Fibroblast of peridontal ligament (primary cell): ENCODE measurements around the gene MAN1A2.
"Not testable (repeated sequence)": the region's sequence is repeated elsewhere in the genome, so short reads cannot be mapped to it uniquely, and the experiment has no call there.

Experiments used
- DNase-seq: peaks from one replicate; pipeline ENCODE4 v3.0.0-alpha.2; 2010; ENCODE audit errors: extremely low read depth

Gene MAN1A2

GRCh38 chr1:117367046-117368025 is at the start of gene MAN1A2:
TSS of gene MAN1A2 (plus strand) at chr1:117367449. CDS start at chr1:117368184, 735 bp downstream.
- DNase-seq, result peak; percentile 55

GRCh38 chr1:117318011-117318410 is 49.2 kb upstream of the MAN1A2 start:
- DNase-seq, result no peak

DNA sequence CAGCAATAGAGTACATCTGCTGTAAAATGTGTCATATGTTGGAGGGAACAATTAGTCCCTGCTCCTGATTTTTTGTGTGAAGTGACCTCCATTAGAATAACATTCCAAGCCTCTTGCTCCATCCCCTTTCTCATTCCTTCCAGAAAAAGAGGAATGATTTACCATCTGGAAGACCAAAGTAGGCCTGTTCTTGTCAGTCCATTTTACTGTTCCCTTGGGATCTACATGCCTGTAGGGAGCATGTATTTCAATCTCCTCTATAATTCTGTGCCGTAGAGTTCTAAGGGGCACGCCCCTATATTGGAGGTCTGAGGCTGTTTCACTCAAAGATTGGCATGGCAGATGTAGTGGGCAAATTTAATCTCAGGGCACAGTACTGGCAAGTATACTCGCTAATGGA is 48.8 kb upstream of the MAN1A2 start:
- DNase-seq, result no peak

- no peak for DNase-seq
Measured at GRCh38 chr1:117320515-117320914, 46.7 kb upstream of the MAN1A2 start.

DNA sequence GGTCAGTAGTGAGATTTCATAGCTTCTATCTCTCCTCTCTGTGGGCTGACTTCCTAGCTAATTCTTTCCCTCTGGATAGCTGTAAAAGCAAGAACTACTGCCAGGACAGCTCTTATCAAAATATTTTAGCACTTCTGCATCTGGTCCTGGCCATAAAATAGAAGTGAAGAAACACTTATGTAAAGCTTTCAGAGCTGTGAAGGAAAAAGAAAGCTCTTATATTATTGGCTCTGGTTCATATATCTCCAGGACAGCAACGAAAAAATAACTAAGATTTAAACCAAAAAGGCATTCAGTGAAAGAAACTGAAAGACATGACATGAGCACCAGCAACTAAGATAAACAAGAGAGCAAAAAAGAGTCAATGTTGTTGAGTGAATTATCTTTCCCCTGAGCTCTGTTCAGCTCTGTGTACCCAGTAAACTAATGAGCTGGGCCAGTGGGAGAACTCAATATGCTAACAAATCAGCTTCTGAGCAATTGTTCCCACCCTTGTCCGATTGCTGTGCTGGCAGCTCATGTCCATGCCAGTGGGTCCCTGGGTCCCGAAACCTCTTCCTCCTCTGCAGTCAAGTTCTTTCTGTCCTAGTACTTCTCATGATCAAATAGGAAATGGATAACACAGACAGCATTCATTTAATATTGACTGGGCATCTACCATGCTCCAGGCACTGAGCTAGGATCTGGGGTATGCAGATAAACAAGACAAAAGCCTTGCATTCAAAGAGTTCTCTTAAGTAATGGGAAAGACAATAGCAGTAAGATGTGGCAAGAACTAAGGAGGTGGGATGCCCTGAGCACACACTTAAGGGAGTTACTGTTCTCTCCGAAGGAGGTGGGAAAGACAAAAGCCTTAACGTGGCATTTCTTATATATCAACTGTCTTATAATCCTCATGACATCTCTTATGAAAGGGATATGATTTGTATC is 45.3 kb upstream of the MAN1A2 start:
- no peak for DNase-seq

- no peak for DNase-seq
Measured at GRCh38 chr1:117324357-117324756, 42.9 kb upstream of the MAN1A2 start.

- not testable (repeated sequence) for DNase-seq
Measured at GRCh38 chr1:117326035-117326434, 41.2 kb upstream of the MAN1A2 start.

GRCh38 chr1:117327011-117327410 is 40.2 kb upstream of the MAN1A2 start:
- no peak for DNase-seq

DNA sequence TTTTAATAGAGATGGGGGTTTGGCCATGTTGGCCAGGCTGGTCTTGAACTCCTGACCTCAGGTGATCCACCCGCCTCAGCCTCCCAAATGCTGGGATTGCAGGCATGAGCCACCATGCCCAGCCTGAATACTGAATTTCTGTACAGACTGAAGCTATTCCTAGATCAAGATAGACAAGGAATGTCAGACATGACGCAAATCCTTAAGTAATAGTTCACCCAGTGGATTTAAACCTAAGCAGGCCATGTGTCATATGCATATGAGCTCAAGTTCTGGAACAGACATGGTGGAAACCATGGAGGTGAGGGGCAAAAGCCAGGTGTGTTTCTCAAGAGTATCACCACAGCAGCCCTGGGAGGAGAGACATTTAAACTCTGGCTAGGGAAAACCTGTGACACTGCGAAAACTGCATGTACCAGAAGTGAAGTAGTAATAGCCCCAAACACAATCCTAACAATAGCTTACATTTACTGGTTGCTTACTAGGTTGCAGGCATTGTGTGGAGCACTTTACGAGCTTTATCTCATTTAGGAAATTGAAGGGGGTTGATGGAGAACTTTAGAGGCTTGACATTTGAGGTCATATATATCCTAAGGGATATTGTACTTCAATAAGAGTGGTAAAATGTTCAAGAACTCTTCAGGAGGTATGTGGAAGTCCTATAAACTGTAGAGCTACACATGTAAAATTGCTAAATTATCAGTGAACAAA is 31.7 kb upstream of the MAN1A2 start:
- no peak for DNase-seq

- no peak for DNase-seq
Measured at GRCh38 chr1:117336088-117336817, 31.0 kb upstream of the MAN1A2 start.

GRCh38 chr1:117339866-117340700 is 27.2 kb upstream of the MAN1A2 start:
- peak; percentile 13 for DNase-seq

DNA sequence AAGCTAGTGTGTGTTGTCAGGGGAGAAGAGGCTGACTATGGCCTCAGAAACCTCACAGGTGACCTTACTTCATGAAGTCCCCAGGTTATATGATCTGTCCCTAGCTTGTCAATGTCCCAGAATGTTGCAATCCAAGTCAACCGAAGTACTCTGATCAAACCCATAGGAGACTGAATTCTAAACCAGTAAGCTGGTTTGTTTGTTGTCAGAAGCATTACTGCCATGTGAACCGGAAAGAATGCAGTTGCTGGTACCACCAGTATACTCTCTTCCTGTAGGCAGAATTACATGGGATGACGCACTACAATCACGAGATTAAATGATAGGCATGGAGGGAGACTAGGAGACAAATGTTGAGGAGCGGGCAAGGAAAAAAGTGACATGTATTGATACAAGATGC is 26.1 kb upstream of the MAN1A2 start:
- peak; percentile 7 for DNase-seq

- DNase-seq, result no peak
Measured at GRCh38 chr1:117342397-117342796, 24.9 kb upstream of the MAN1A2 start.

GRCh38 chr1:117346206-117346928 is 20.9 kb upstream of the MAN1A2 start:
- no peak for DNase-seq

GRCh38 chr1:117347907-117348306 is 19.3 kb upstream of the MAN1A2 start:
- no peak for DNase-seq

DNA sequence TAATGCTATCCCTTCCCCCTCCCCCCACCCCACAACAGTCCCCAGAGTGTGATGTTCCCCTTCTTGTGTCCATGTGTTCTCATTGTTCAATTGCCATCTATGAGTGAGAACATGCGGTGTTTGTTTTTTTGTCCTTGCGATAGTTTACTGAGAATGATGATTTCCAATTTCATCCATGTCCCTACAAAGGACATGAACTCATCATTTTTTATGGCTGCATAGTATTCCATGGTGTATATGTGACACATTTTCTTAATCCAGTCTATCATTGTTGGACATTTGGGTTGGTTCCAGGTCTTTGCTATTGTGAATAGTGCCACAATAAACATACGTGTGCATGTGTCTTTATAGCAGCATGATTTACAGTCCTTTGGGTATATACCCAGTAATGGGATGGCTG is 14.6 kb upstream of the MAN1A2 start:
- DNase-seq, result not testable (repeated sequence)

GRCh38 chr1:117357833-117358603 is 9.2 kb upstream of the MAN1A2 start:
- DNase-seq, result not testable (repeated sequence)

DNA sequence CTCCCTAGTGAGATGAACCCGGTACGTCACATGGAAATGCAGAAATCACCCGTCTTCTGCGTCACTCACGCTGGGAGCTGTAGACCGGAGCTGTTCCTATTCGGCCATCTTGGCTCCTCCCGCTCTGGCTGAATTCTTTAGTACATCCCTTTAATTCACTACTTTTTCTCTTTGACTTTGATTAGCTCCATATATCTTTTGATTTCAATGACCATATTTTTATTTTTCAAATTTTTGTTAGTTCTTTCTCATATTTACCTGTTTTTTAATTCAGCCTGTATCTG is 8.7 kb upstream of the MAN1A2 start:
- DNase-seq, result not testable (repeated sequence)
